Endodermal cell (in vitro differentiated cells): Measurements from ENCODE around the gene GEMIN5. TPM values are rescaled to one million over a fixed set of nuclear protein-coding genes. Genes with fewer than 3 reads are reported as not detected.

Experiments used
- DNase-seq: peaks from one replicate; pipeline ENCODE4 v3.0.0-alpha.2; 2017
- H3K27ac ChIP-seq: 2 replicates; pipeline ENCODE4 v1.5.1; 2013; ENCODE audit warnings: mild to moderate bottlenecking, low read depth, low read length, moderate library complexity
- H3K27me3 ChIP-seq: 2 replicates; pipeline ENCODE4 v1.6.1; 2013; ENCODE audit warnings: mild to moderate bottlenecking, low read length, moderate library complexity; ENCODE audit not compliant: insufficient read depth, control insufficient read depth, poor library complexity, severe bottlenecking
- H3K36me3 ChIP-seq: 2 replicates; pipeline ENCODE4 v1.7.0; 2013; ENCODE audit warnings: mild to moderate bottlenecking, low read length, moderate library complexity; ENCODE audit not compliant: control insufficient read depth, insufficient read depth
- H3K4me1 ChIP-seq: one replicate; pipeline ENCODE4 v1.7.0; 2013; ENCODE audit warnings: low read length; ENCODE audit not compliant: control insufficient read depth, insufficient read depth
- H3K4me3 ChIP-seq: 2 replicates; pipeline ENCODE4 v1.5.1; 2013; ENCODE audit warnings: mild to moderate bottlenecking, low read length, moderate library complexity
- H3K9ac ChIP-seq: 2 replicates; pipeline ENCODE4 v1.6.1; 2013; ENCODE audit warnings: mild to moderate bottlenecking, low read length, moderate library complexity; ENCODE audit not compliant: poor library complexity, severe bottlenecking; ENCODE audit errors: extremely low read depth
- H3K9me3 ChIP-seq: 2 replicates; pipeline ENCODE4 v1.6.1; 2013; ENCODE audit warnings: mild to moderate bottlenecking, low read length, moderate library complexity; ENCODE audit not compliant: control insufficient read depth
- H3K27ac Mint-ChIP-seq: 2 replicates; pipeline ENCODE4 v1.8.0; 2020; ENCODE audit warnings: mixed read lengths
- H3K27me3 Mint-ChIP-seq: 2 replicates; pipeline ENCODE4 v1.8.0; 2021; ENCODE audit warnings: mild to moderate bottlenecking, mixed read lengths; ENCODE audit not compliant: insufficient read depth
- H3K36me3 Mint-ChIP-seq: 2 replicates; pipeline ENCODE4 v1.8.0; 2020; ENCODE audit warnings: low read depth, mixed read lengths
- H3K4me1 Mint-ChIP-seq: 2 replicates; pipeline ENCODE4 v1.8.0; 2020; ENCODE audit warnings: mixed read lengths
- H3K4me3 Mint-ChIP-seq: 2 replicates; pipeline ENCODE4 v1.8.0; 2020; ENCODE audit warnings: mild to moderate bottlenecking, moderate library complexity, mixed read lengths
- H3K9me3 Mint-ChIP-seq: 2 replicates; pipeline ENCODE4 v1.8.0; 2020; ENCODE audit warnings: mild to moderate bottlenecking, mixed read lengths
- CTCF ChIP-seq: fragments of 200-600 bp; sonication (generic); conservative IDR thresholded peaks from 2 replicates; pipeline ENCODE4 v1.5.0; 2021; ENCODE audit warnings: antibody characterized with exemption, mild to moderate bottlenecking
- WGBS, 2 experiments: methylation state at CpG; one replicate each; pipeline versions ENCODE4 v1.1.5 to v1.1.7; 2013; ENCODE audit warnings: missing lambda C conversion rate in 2 of 2, mixed read lengths in 1 of 2; ENCODE audit not compliant: insufficient coverage in 1 of 2, insufficient read length in 1 of 2; 5-methylcytosine and 5-hydroxymethylcytosine counted together
- total RNA-seq, 2 donors: library from RNA; stranded (reverse); fragmentation: NEBNext Ultra II Directional in 1 of 2; extraction: Animal tissue kit (Norgen Biotek cat#: 25700) in 1 of 2; gene quantifications; 2 replicates in 1 of 2; 3 replicates in 1 of 2; pipeline ENCODE4 v1.2.1, GENCODE V29; 2021

The GEMIN5 gene
- total RNA-seq, 2 donors from 2014 or later, result 25.6 to 26.4 TPM

GRCh38 chr5:154840435-154841272 lies 97.4 kb downstream of the GEMIN5 start:
- H3K4me1 Mint-ChIP-seq, result peaks cover 35% of the 10 kb centered on the region
- H3K27me3 Mint-ChIP-seq, result peaks cover 11% of the 10 kb centered on the region
- peaks cover 9% of the 10 kb centered on the region for H3K4me1 ChIP-seq
- H3K9ac ChIP-seq, result no peak overlapping the region
- no peak overlapping the region for H3K27ac ChIP-seq
- H3K4me3 Mint-ChIP-seq, result no peak overlapping the region
- no peaks in the 10 kb centered on the region for H3K9me3 ChIP-seq
- H3K36me3 Mint-ChIP-seq, result peaks cover 6% of the 10 kb centered on the region
- no peak for TF ChIP-seq CTCF
- peak; percentile 62 for DNase-seq
- 76 to 90% methylated on average over 6 of the region's 6 CpGs for WGBS, 2 experiments
- H3K27me3 ChIP-seq, result no peaks in the 10 kb centered on the region
- no peaks in the 10 kb centered on the region for H3K36me3 ChIP-seq
- no peaks in the 10 kb centered on the region for H3K9me3 Mint-ChIP-seq
- peak overlapping the region; percentile 53 for H3K27ac Mint-ChIP-seq
- H3K4me3 ChIP-seq, result no peak overlapping the region

Other genes starting within 250 kb of the GEMIN5 start
- gene LARP1, start 182.8 kb downstream of the GEMIN5 start, total RNA-seq, result 100 to 1,000 TPM; 193 to 273 TPM
- 1 to 10 TPM; 2.3 to 6.2 TPM for gene FAXDC2, start 87.6 kb downstream of the GEMIN5 start, total RNA-seq
- gene CNOT8, start 79.6 kb downstream of the GEMIN5 start, total RNA-seq, result 10 to 100 TPM; 44.6 to 48.8 TPM
- 10 to 100 TPM; 84.3 to 96.6 TPM for gene MRPL22, start 2.9 kb upstream of the GEMIN5 start, total RNA-seq
- gene KIF4B, start 75.5 kb upstream of the GEMIN5 start, total RNA-seq, result under 1 TPM in 1 of 2 donors, not detected in 1; 0.18 TPM